Embryonic facial prominence (tissue), 1 donor: ENCODE results near the gene PDIA5.

Experiments used
- DNase-seq: peaks from one replicate; pipeline ENCODE4 v3.0.0-alpha.2; 2016; ENCODE audit errors: extremely low spot score

Gene PDIA5

GRCh38 chr3:123165163-123165562 is 98.3 kb downstream of the PDIA5 start:
- no peak for DNase-seq

- DNase-seq, result no peak
Measured at GRCh38 chr3:123167686-123168085, 100.9 kb downstream of the PDIA5 start.

GRCh38 chr3:123168122-123168521 is 101.3 kb downstream of the PDIA5 start:
- no peak for DNase-seq

GRCh38 chr3:123168605-123169004 is 101.8 kb downstream of the PDIA5 start:
- DNase-seq, result no peak

GRCh38 chr3:123169492-123169929 is 102.7 kb downstream of the PDIA5 start:
- DNase-seq, result no peak

GRCh38 chr3:123169930-123170329 is 103.1 kb downstream of the PDIA5 start:
- DNase-seq, result no peak

GRCh38 chr3:123180791-123181190 is 114.0 kb downstream of the PDIA5 start:
- no peak for DNase-seq

- DNase-seq, result no peak
Measured at GRCh38 chr3:123186695-123187094, 119.9 kb downstream of the PDIA5 start.

- DNase-seq, result no peak
Measured at GRCh38 chr3:123188058-123188457, 121.2 kb downstream of the PDIA5 start.

GRCh38 chr3:123193448-123194101 is 126.8 kb downstream of the PDIA5 start:
- no peak for DNase-seq

GRCh38 chr3:123194552-123194951 is 127.7 kb downstream of the PDIA5 start:
- DNase-seq, result no peak

GRCh38 chr3:123198372-123198771 is 131.5 kb downstream of the PDIA5 start:
- no peak for DNase-seq

GRCh38 chr3:123201223-123201556 is 134.4 kb downstream of the PDIA5 start:
- DNase-seq, result no peak

- DNase-seq, result peak; percentile 92
Measured at GRCh38 chr3:123201557-123202427, 135.0 kb downstream of the PDIA5 start, which contains the start of gene SEC22A. TSS of gene SEC22A (plus strand) at chr3:123201943. CDS start at chr3:123209218, 7,275 bp downstream.

- DNase-seq, result no peak
Measured at GRCh38 chr3:123202451-123202850, 135.6 kb downstream of the PDIA5 start.
